Naive thymus-derived CD4-positive, alpha-beta T cell (primary cell): Measurements from ENCODE around the gene INPP1. TPM values are rescaled to one million over a fixed set of nuclear protein-coding genes. Genes with fewer than 3 reads are reported as not detected.

Experiments
- ATAC-seq: fragments of 150-1000 bp; cut with Tn5 transposase; 2 replicates; pipeline ENCODE4 v1.10.0; 2021; ENCODE audit warnings: mild to moderate bottlenecking, moderate library complexity
- CTCF ChIA-PET: fragments of 350-600 bp; sonication (Branson Sonifier 250); formaldehyde crosslinking; loops from one replicate; lab custom pipeline; 2021; ENCODE audit warnings: antibody characterized with exemption; lab: Charles Lee
- POLR2A ChIA-PET: fragments of 350-600 bp; sonication (Branson Sonifier 250); formaldehyde crosslinking; loops from one replicate; lab custom pipeline; 2021; ENCODE audit warnings: antibody characterized with exemption, inconsistent platforms; lab: Charles Lee
- DNase-seq, 9 donors: peaks; one replicate each; pipeline versions ENCODE4 v3.0.0 to v3.0.0-alpha.2; 2020 to 2022; ENCODE audit warnings: mixed read lengths in 1 of 9
- H3K27ac ChIP-seq: one replicate; pipeline ENCODE4 v1.7.0; 2013; ENCODE audit warnings: mild to moderate bottlenecking, low read depth, low read length, moderate library complexity
- H3K27me3 ChIP-seq, 2 donors: one replicate each; pipeline ENCODE4 v1.7.0; 2013; ENCODE audit warnings: low read length in 2 of 2, mild to moderate bottlenecking in 2 of 2, moderate library complexity in 2 of 2; ENCODE audit not compliant: control insufficient read depth in 2 of 2, insufficient read depth in 2 of 2
- H3K36me3 ChIP-seq, 3 experiments: 1 replicate in 2 of 3; 2 replicates in 1 of 3; pipeline ENCODE4 v1.7.0; 2013; ENCODE audit warnings: low read length in 3 of 3, mild to moderate bottlenecking in 3 of 3, moderate library complexity in 1 of 3; ENCODE audit not compliant: insufficient read depth in 3 of 3, control insufficient read depth in 2 of 3
- H3K4me1 ChIP-seq, 2 donors: one replicate each; pipeline ENCODE4 v1.7.0; 2013; ENCODE audit warnings: low read length in 2 of 2, mild to moderate bottlenecking in 2 of 2, moderate library complexity in 1 of 2; ENCODE audit not compliant: control insufficient read depth in 2 of 2, insufficient read depth in 2 of 2
- H3K4me3 ChIP-seq: 2 replicates; pipeline ENCODE4 v1.7.0; 2013; ENCODE audit warnings: mild to moderate bottlenecking, low read length
- H3K9me3 ChIP-seq, 3 experiments: 1 replicate in 2 of 3; 2 replicates in 1 of 3; pipeline ENCODE4 v1.7.0; 2013; ENCODE audit warnings: low read length in 3 of 3; ENCODE audit not compliant: control insufficient read depth in 2 of 3
- H3K27ac Mint-ChIP-seq, 9 donors: one replicate each; pipeline ENCODE4 v1.8.0; 2020 to 2022; ENCODE audit warnings: mixed read lengths in 9 of 9, mild to moderate bottlenecking in 8 of 9, moderate library complexity in 5 of 9, inconsistent platforms in 2 of 9
- H3K27me3 Mint-ChIP-seq, 5 donors: one replicate each; pipeline ENCODE4 v1.8.0; 2021 to 2022; ENCODE audit warnings: mixed read lengths in 5 of 5, mild to moderate bottlenecking in 1 of 5
- H3K36me3 Mint-ChIP-seq, 5 donors: one replicate each; pipeline ENCODE4 v1.8.0; 2020 to 2022; ENCODE audit warnings: mixed read lengths in 5 of 5, mild to moderate bottlenecking in 3 of 5, inconsistent platforms in 1 of 5
- H3K4me1 Mint-ChIP-seq, 7 donors: one replicate each; pipeline ENCODE4 v1.8.0; 2020 to 2022; ENCODE audit warnings: mixed read lengths in 7 of 7, mild to moderate bottlenecking in 3 of 7, inconsistent platforms in 1 of 7
- H3K4me3 Mint-ChIP-seq, 10 donors: one replicate each; pipeline ENCODE4 v1.8.0; 2020 to 2022; ENCODE audit warnings: mild to moderate bottlenecking in 10 of 10, mixed read lengths in 10 of 10, moderate library complexity in 6 of 10, inconsistent platforms in 2 of 10
- H3K9me3 Mint-ChIP-seq, 11 donors: one replicate each; pipeline ENCODE4 v1.8.0; 2020 to 2022; ENCODE audit warnings: mixed read lengths in 11 of 11, mild to moderate bottlenecking in 4 of 11, inconsistent platforms in 1 of 11, moderate library complexity in 1 of 11
- intact Hi-C, 2 donors: fragments of 100-400 bp; cut with micrococcal nuclease; formaldehyde crosslinking; loops; one replicate each; pipeline ENCODE4 v1.15.1; 2023
- polyA plus RNA-seq, 2 donors: library from polyadenylated mRNA; unstranded; fragments of 300-500 nt; fragmentation: Illumina TruSeq; gene quantifications; one replicate each; pipeline ENCODE4 v1.2.3, GENCODE V29; 2021
- total RNA-seq, 6 experiments: library from RNA in 5 of 6; stranded (reverse) in 5 of 6; gene quantifications; 1 replicate in 5 of 6; 2 replicates in 1 of 6; pipeline ENCODE4 v1.2.3 and lab custom pipeline; 2021 to 2026

The INPP1 gene
- total and polyA plus RNA-seq, 7 experiments from 2014 or later = 1.2 to 6.7 (median 2.0) TPM

- H3K9me3 Mint-ChIP-seq = no peaks in the 10 kb centered on the region
- H3K27ac ChIP-seq = peak overlapping the region; percentile 26
- CTCF ChIA-PET = interaction anchor here (0.7 to 0.9 kb wide), 2 partner anchors 27 to 386 kb away, joined by 3 read pairs; no protein-coding TSS in a partner anchor
These were observed 277 bp upstream of the INPP1 start for GRCh38 chr2:190343089-190343535.

DNA sequence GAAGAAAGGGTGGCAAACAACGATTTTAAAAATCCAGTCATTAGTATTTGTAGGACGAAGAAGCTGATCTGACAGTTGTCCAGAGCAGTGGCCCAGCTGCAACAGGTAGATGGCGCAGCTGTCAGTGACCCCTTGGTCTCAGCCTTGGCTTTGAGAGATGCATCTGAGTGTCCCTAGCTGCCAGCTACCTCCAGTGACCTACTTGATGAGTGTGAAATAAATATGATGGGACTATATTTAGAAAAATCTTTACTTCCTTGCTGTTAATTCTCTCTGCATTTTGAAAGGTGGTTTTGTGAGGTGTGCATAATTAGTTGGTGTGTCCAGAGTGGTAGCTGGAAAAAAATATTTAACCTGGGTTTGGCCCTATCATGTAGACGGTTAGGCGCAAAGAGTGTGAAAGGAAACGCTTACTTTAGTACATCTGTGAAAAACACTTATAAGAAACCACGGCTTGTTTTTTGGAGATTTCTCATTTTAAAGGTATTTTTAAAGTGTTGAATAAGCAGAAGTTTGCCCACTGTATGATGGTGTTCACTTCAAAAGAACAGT lies 963 bp downstream of the INPP1 start:
- Mint-ChIP-seq H3K27ac (peak overlapping the region in 5 of 9 donors; percentile 21 to 56 (median 47)), H3K4me3 (peak overlapping the region; percentile 64 to 89 (median 86)), H3K36me3 (no peaks in the 10 kb centered on the region), H3K9me3 (no peaks in the 10 kb centered on the region), H3K27me3 (peaks cover 0 to 28% (median 4%) of the 10 kb centered on the region in 5 donors), H3K4me1 (peaks cover 5 to 24% (median 12%) of the 10 kb centered on the region in 7 donors)
- H3K36me3 ChIP-seq = no peaks in the 10 kb centered on the region
- no peaks in the 10 kb centered on the region for H3K9me3 ChIP-seq
- peak overlapping the region; percentile 66 for H3K4me3 ChIP-seq
- H3K4me1 ChIP-seq = peaks cover 3 to 11% of the 10 kb centered on the region in 2 donors
- peak; percentile 55 for ATAC-seq
- H3K27ac ChIP-seq = peak overlapping the region; percentile 26
- intact Hi-C loops = loop anchor here (1.0 to 2.0 kb wide), 3 partner anchors 10 to 28 kb away; no protein-coding TSS in a partner anchor
- ChIA-PET POLR2A (interaction anchor here (0.6 to 1.7 kb wide), 3 partner anchors 16 to 537 kb away, joined by 3 to 4 read pairs (median 4); no protein-coding TSS in a partner anchor), CTCF (interaction anchor here (1.0 kb wide), 1 partner anchor 15 kb away, joined by 4 read pairs; no protein-coding TSS in a partner anchor)
- peak in 2 of 9 donors; percentile 5 to 10 for DNase-seq
- no peaks in the 10 kb centered on the region for H3K27me3 ChIP-seq

More at GRCh38 chr2:190343089-190343535, 277 bp upstream of the INPP1 start:
- H3K27ac Mint-ChIP-seq = peak overlapping the region in 5 of 9 donors; percentile 50 to 74 (median 59)
- Histone ChIP-seq H3K9me3 (no peaks in the 10 kb centered on the region), H3K27me3 (no peaks in the 10 kb centered on the region), H3K4me3 (peak overlapping the region; percentile 66), H3K4me1 (peaks cover 3 to 11% of the 10 kb centered on the region in 2 donors), H3K36me3 (no peaks in the 10 kb centered on the region)
- peaks cover 5 to 24% (median 12%) of the 10 kb centered on the region in 7 donors for H3K4me1 Mint-ChIP-seq
- POLR2A ChIA-PET = interaction anchor here (0.8 to 1.0 kb wide), 2 partner anchors 17 to 25 kb away, joined by 3 to 4 read pairs; no protein-coding TSS in a partner anchor
- peaks cover 0 to 33% (median 0%) of the 10 kb centered on the region in 5 donors for H3K27me3 Mint-ChIP-seq
- no peaks in the 10 kb centered on the region for H3K36me3 Mint-ChIP-seq
- peak overlapping the region; percentile 64 to 94 (median 86) for H3K4me3 Mint-ChIP-seq
- ATAC-seq (no peak), DNase-seq (peak in 1 of 9 donors; percentile 23)
- intact Hi-C loops = loop anchor here (1.0 kb wide), 1 partner anchor 24 kb away; the partner anchor contains the start of gene HIBCH (in 2 of the 2)

- ChIA-PET POLR2A (no interaction called here), CTCF (no interaction called here)
- intact Hi-C loops = no loop called here
- ATAC-seq (no peak), DNase-seq (no peak)
- Histone ChIP-seq H3K4me1 (no peaks in the 10 kb centered on the region), H3K27me3 (no peaks in the 10 kb centered on the region), H3K36me3 (no peaks in the 10 kb centered on the region), H3K9me3 (no peaks in the 10 kb centered on the region), H3K27ac (no peak overlapping the region), H3K4me3 (no peak overlapping the region)
- no peak overlapping the region for H3K4me3 Mint-ChIP-seq
- peaks cover 0 to 13% (median 4%) of the 10 kb centered on the region in 5 donors for H3K27me3 Mint-ChIP-seq
- no peak overlapping the region for H3K27ac Mint-ChIP-seq
- H3K9me3 Mint-ChIP-seq = peaks cover 0 to 4% (median 0%) of the 10 kb centered on the region in 11 donors
- peaks cover 0 to 3% (median 0%) of the 10 kb centered on the region in 5 donors for H3K36me3 Mint-ChIP-seq
- H3K4me1 Mint-ChIP-seq = peaks cover 0 to 4% (median 0%) of the 10 kb centered on the region in 7 donors
These were observed 7.0 kb downstream of the INPP1 start for GRCh38 chr2:190350371-190350770.

DNA sequence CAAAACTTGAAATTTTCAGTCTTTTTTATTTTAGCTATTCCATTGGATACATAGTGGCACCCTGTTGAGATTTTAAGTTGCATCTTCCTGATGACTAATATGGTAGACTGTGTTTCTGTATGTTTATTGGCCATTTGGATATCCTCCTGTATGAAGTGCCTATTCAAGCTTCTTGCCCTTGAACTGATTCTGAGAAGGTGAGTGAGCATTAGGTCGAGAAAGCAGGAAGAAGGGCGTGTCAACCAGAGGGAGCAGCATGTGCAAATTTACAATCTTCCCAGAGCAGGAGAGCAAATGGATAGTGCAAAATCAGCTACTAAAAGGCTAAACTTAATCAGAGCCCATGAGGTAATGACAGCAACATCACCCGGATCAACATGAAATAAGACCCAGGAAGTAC lies 8.6 kb downstream of the INPP1 start:
- Mint-ChIP-seq H3K36me3 (peaks cover 0 to 3% (median 0%) of the 10 kb centered on the region in 5 donors), H3K27ac (no peak overlapping the region), H3K4me3 (no peak overlapping the region), H3K4me1 (no peaks in the 10 kb centered on the region), H3K9me3 (peaks cover 0 to 4% (median 0%) of the 10 kb centered on the region in 11 donors), H3K27me3 (peaks cover 0 to 13% (median 4%) of the 10 kb centered on the region in 5 donors)
- H3K4me1 ChIP-seq = no peaks in the 10 kb centered on the region
- intact Hi-C loops = no loop called here
- no peak for DNase-seq
- ChIA-PET POLR2A (no interaction called here), CTCF (no interaction called here)
- no peak for ATAC-seq
- no peak overlapping the region for H3K27ac ChIP-seq
- H3K9me3 ChIP-seq = no peaks in the 10 kb centered on the region
- H3K4me3 ChIP-seq = no peak overlapping the region
- no peaks in the 10 kb centered on the region for H3K36me3 ChIP-seq
- no peaks in the 10 kb centered on the region for H3K27me3 ChIP-seq

DNA sequence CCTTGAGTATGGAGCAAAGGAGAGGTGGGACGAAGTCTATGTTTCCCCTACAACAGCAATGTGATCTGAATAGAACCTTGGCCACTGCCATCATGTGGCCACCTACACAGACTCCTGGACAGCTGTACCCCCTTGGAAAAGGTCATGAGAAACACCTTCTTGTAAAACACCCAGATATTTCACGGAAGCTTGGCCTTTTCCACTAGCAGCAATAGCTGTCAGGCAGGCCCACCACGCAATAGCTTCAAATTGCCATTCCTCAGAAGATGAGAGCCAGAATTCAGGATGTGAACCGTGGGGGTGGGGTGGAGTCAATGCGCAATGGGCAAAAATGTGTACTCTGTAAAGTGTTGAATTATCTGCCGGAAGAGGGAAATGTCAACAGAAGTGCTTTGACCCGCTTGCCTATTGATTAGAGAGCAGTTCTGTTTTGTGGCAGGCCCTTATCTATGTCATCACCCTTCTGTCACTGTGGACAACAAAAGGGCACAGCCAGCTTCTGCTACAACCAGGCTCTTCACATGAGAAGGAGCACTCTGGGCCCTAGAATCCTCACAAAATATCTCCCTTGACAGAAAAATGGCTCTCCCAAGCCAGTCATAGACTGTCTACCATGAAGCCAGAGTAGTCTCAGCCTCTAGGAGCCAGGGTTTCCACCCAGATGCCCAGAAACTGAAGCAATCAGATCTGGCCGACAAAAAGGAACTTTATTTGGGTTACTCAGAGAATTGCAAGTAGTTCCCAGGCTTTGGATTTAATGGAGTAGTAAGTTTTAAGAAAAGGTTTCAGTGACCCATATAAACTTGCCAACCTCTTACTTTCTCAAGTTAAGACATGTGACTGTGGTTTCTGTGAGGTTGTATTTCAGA lies 9.5 kb downstream of the INPP1 start:
- Mint-ChIP-seq H3K36me3 (peaks cover 0 to 3% (median 0%) of the 10 kb centered on the region in 5 donors), H3K4me1 (no peaks in the 10 kb centered on the region), H3K9me3 (peaks cover 0 to 4% (median 0%) of the 10 kb centered on the region in 11 donors), H3K27ac (no peak overlapping the region), H3K4me3 (no peak overlapping the region), H3K27me3 (peaks cover 0 to 13% (median 4%) of the 10 kb centered on the region in 5 donors)
- no peak overlapping the region for H3K4me3 ChIP-seq
- DNase-seq = no peak
- no peak overlapping the region for H3K27ac ChIP-seq
- peak; percentile 60 for ATAC-seq
- no peaks in the 10 kb centered on the region for H3K36me3 ChIP-seq
- H3K9me3 ChIP-seq = no peaks in the 10 kb centered on the region
- ChIA-PET POLR2A (interaction anchor here (1.0 kb wide), 1 partner anchor 53 kb away, joined by 4 read pairs; no protein-coding TSS in a partner anchor), CTCF (interaction anchor here (1.0 kb wide), 1 partner anchor 12 kb away, joined by 3 read pairs; no protein-coding TSS in a partner anchor)
- H3K27me3 ChIP-seq = no peaks in the 10 kb centered on the region
- H3K4me1 ChIP-seq = no peaks in the 10 kb centered on the region
- intact Hi-C loops = no loop called here

- ATAC-seq = no peak
- Histone ChIP-seq H3K27ac (no peak overlapping the region), H3K27me3 (no peaks in the 10 kb centered on the region), H3K4me3 (no peak overlapping the region), H3K36me3 (no peaks in the 10 kb centered on the region), H3K4me1 (no peaks in the 10 kb centered on the region), H3K9me3 (no peaks in the 10 kb centered on the region)
- H3K9me3 Mint-ChIP-seq = peaks cover 0 to 4% (median 0%) of the 10 kb centered on the region in 11 donors
- H3K27me3 Mint-ChIP-seq = peaks cover 0 to 13% (median 2%) of the 10 kb centered on the region in 5 donors
- no peak overlapping the region for H3K4me3 Mint-ChIP-seq
- H3K27ac Mint-ChIP-seq = no peak overlapping the region
- intact Hi-C loops = no loop called here
- DNase-seq = no peak
- POLR2A ChIA-PET = interaction anchor here (1.0 kb wide), 1 partner anchor 53 kb away, joined by 4 read pairs; no protein-coding TSS in a partner anchor
- CTCF ChIA-PET = no interaction called here
- H3K36me3 Mint-ChIP-seq = peaks cover 0 to 3% (median 0%) of the 10 kb centered on the region in 5 donors
- H3K4me1 Mint-ChIP-seq = no peaks in the 10 kb centered on the region
These were observed 10.1 kb downstream of the INPP1 start for GRCh38 chr2:190353537-190353899.
